HG02970 (cell line): Measurements from ENCODE around the gene CLK4.

Experiments
- ATAC-seq: cut with Tn5 transposase; IDR thresholded peaks from one replicate; pipeline ENCODE4 v1.9.1; 2021; ENCODE audit warnings: mild to moderate bottlenecking, moderate library complexity, moderate number of reproducible peaks; ENCODE audit not compliant: unreplicated experiment, low FRiP score

CLK4 gene

GRCh38 chr5:178589180-178590140, 37.4 kb downstream of the CLK4 start:
- ATAC-seq, result no peak

- no peak for ATAC-seq
Observed at GRCh38 chr5:178588769-178589168, 38.1 kb downstream of the CLK4 start.

- ATAC-seq, result no peak
Observed at GRCh38 chr5:178587763-178588611, 38.9 kb downstream of the CLK4 start.

- ATAC-seq, result no peak
Observed at GRCh38 chr5:178586396-178586795, 40.5 kb downstream of the CLK4 start.

- peak; percentile 94 for ATAC-seq
Observed at GRCh38 chr5:178585421-178585820, 41.4 kb downstream of the CLK4 start.

- no peak for ATAC-seq
Observed at GRCh38 chr5:178583279-178583678, 43.6 kb downstream of the CLK4 start.

- ATAC-seq, result no peak
Observed at GRCh38 chr5:178582291-178582690, 44.6 kb downstream of the CLK4 start.

GRCh38 chr5:178581621-178582020, 45.2 kb downstream of the CLK4 start:
- no peak for ATAC-seq

GRCh38 chr5:178580271-178580955, 46.4 kb downstream of the CLK4 start:
- ATAC-seq, result no peak

GRCh38 chr5:178577944-178578343, 48.9 kb downstream of the CLK4 start:
- no peak for ATAC-seq

GRCh38 chr5:178577376-178577839, 49.4 kb downstream of the CLK4 start:
- ATAC-seq, result no peak

GRCh38 chr5:178576591-178577351, 50.1 kb downstream of the CLK4 start:
- ATAC-seq, result no peak

GRCh38 chr5:178573216-178573615, 53.6 kb downstream of the CLK4 start:
- no peak for ATAC-seq

GRCh38 chr5:178572617-178573016, 54.2 kb downstream of the CLK4 start:
- ATAC-seq, result no peak

GRCh38 chr5:178569485-178569884, 57.4 kb downstream of the CLK4 start:
- no peak for ATAC-seq

GRCh38 chr5:178564811-178565550, 61.9 kb downstream of the CLK4 start:
- ATAC-seq, result no peak

GRCh38 chr5:178564397-178564796, 62.5 kb downstream of the CLK4 start:
- ATAC-seq, result no peak

GRCh38 chr5:178563621-178564020, 63.2 kb downstream of the CLK4 start:
- no peak for ATAC-seq

- ATAC-seq, result no peak
Observed at GRCh38 chr5:178561746-178562264, 65.0 kb downstream of the CLK4 start.
